NCI-H1105 treated with DMSO at 0.1 percent for 48 hours (cell line): ENCODE results near the gene DLG2.
"Not testable (repeated sequence)": the region's sequence is repeated elsewhere in the genome, so short reads cannot be mapped to it uniquely, and the experiment has no call there.

Experiments used
- DNase-seq: peaks from one replicate; lab custom pipeline; 2025; lab: John Stamatoyannopoulos, UW

Gene DLG2

DNA sequence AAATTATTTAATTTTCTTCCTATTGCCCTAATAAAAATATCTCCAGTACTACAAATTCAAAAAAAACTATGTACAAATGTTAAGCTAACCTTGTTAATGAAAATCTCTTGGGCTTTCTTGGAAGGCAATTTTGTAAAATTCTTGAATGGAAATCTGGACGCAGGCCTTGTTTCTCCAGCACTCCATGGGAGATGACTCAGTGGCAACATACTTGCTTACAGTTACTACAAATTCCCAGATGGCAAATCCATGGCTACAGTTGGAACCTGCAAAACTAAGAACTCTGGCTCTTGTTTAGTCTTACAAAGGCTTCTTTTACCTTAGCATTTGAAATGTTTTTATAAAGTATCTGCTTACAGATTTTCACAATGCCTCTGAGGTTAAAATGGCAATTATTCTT, 725.2 kb downstream of the DLG2 start:
- DNase-seq = no peak

DNA sequence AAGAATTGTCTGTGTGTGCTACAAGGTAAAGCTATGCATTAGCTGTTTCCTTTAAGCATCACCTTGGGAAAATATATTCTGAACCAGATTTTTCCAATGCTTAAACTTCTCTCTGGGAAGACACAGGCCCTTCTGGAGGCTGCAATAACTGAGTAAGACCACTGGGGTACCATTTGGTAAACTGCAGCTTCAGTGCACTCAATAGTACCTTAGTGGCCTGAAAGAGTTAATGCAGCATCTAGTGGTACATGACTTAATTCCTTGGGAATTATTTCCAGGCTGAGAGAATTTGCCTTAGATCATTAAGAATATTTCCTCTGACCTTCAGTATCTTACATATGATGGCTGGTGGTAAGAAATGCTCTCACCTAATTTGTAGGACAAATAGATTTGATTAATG, 727.4 kb downstream of the DLG2 start:
- no peak for DNase-seq

DNA sequence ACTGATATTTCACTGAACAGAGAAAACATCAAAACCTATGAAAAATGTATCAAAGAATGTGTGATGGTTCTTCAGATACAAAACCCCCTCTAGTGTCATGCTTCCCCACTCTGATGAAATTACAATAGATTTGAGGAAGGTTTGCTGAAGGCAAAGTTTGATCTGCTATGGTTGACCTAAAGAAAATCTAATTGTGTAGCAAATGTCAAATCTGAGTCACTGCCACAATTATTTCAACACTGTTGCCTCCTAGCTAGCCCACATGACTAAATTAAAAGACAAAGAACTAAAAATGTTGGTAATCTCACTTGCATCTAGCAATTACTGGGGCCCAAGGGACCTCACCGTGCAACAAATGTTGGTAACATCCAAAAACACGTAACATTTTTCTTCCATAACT, 728.0 kb downstream of the DLG2 start:
- no peak for DNase-seq

DNA sequence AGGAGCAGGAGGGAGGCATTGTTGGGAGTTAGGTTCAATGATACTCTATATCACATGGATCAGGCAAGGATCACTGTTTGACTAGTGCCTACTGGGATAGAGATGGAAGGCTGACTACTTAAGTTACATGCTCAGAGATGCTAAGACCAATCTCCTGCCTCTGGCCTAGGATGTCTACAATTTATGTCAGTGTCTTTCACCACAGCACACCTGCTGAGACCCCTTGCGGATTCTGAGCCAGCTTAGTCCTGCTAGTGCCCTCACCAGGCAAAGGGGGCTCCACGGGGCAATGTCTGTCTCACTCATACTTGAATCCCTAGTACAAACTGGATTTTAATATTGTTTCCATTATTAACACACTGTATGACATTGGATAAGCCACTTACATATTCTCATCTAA, 732.5 kb downstream of the DLG2 start:
- no peak for DNase-seq

DNA sequence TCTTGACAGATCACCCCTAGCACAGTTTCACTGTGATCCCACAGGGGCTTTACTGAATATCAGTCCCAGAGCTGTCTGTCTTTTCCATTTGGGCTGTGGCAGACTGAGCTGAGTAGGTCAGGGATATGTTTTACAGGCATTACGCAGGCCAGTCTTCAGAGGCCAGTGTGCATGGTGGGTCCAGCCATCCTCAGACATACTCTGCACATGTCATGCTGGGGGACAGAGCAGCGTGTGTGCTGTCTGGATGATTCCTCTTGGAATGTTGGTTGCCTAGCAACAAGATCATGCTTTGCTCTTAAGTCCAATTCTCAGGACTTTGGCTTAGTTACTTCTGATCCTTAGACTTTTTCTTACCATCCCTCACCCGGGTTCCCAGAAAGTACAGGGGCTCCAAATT, 736.5 kb downstream of the DLG2 start:
- no peak for DNase-seq

DNA sequence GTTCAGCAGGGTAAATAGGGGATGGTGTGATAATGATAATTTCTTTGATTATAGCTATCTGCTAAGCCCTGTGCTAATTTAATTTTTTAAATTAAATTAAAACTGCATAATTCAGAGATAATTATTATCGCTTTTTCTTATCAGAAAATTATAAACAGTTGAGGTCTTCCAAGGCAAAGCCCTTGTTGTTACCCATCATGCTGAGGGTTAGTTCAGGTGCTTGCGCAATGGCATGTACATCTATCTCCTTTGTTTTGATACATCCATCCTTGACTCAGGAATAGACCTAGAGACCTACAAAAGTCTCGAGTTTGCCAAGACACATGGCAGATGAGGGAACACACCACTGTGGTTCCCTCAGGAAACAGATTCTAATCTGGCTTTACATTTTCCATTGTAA, 737.6 kb downstream of the DLG2 start:
- DNase-seq = no peak

DNA sequence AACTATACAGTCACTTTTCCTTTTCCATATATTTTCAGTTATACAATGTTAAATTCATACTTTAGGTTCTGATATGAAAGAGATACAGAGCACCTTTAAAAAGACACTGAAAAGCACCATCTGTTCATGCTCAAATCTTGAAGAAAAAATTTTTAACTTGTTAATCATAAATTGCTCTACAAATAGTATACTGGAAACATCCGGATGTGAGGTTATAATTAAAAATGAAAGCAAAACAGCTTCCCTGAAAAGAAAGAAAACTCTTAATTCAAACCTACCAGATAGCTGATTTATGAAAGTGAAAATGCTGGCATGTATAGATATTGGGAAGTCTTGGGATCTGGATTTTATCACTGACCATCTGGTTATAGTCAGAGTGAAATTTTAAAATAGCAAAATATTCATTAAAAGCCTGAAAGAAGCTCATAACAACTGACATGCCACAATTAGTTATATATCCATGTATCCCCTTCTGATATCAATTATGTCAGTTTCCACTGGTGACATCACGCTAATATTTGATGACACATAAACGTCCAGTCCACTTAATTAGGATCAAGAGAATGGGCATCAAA, 740.0 kb downstream of the DLG2 start:
- DNase-seq = no peak

DNA sequence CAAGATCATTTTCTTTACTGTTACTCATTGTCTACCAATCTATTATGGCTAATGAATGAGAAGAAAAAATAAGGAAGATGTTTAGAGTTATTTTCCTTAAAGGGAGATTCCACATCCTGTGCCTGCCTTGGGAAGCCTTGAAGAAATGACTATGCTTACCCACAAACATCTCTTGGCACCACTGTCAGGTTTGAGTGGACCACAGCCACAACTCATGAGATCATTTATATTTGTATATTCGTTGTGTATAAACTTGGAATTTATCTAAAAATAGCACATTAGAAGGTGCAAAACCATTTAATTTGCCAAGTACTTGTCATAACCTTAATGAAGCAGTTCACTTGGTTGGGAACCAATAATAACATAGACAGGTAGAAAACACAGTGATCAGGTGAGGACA, 740.8 kb downstream of the DLG2 start:
- no peak for DNase-seq

DNA sequence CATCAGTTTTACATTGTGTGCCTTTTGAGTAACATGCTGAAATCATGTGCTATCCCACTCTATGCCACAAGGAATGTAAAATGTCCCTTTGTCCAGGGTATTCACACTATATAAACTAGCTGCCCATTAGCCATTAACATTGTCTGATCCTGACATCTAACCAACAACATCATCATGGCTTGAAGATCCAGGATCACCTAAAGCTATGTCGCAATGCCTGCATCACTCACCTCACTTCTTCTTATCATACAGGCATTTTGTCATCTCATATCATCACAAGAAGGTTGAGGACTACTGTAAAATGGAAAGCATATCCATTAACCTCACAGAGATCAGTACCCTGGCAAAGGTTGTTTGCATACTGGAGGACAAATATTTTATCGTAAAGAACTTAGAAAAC, 742.3 kb downstream of the DLG2 start:
- no peak for DNase-seq

DNA sequence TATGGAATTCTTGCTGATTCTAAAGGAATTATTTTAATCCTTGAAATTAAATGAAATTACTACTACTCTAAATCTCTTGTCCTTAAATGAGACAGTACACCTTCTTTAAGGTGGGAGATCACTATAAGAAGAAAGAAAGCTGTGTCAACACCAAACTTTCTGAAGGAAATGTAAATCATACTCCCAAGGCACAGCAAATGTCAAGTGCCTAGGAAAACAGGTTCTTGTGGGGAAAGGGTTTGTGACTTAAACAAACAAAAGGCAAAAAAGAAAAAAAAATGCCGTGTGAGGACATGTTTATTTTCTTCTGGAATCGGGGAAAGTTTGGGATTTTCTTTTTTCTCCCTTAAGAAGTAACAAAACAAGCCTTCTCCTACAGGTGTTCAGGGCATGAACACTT, 745.1 kb downstream of the DLG2 start:
- no peak for DNase-seq

DNA sequence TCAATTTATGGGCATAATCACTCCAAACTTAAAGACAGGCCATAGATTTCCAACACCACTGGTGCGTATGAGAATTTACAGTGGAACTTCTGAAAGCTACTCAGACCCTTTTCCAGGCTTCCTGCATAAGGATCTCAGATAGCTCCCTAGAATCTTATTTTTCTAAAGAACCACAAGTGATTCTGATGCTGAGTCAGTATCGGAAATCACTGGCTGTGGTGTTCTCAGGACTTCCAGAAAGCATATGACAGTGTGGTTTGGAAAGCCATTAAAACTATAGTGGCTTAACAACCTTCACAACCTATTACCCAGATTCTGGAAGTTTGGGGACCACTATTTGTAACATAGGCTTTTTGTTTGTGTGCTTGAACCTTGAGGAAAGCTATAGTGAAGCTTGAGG, 756.0 kb downstream of the DLG2 start:
- no peak for DNase-seq

DNA sequence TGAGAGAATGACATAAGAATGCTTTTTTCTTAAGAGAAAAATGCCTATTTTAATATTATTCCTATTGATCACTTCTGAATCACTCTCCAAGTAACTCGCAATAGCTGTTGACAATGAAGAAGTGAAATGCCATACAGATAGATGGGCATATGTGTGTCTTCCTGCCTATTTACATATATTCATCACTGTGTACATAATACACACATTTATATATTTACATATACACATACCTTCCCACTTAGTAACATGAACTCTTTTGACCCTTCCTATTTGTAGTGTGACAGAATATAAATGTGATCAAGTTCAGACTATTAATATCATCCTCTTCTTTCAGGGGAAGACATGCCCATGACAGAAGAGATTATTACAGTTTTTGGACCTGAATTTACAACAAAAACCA, 756.7 kb downstream of the DLG2 start:
- DNase-seq = no peak

DNA sequence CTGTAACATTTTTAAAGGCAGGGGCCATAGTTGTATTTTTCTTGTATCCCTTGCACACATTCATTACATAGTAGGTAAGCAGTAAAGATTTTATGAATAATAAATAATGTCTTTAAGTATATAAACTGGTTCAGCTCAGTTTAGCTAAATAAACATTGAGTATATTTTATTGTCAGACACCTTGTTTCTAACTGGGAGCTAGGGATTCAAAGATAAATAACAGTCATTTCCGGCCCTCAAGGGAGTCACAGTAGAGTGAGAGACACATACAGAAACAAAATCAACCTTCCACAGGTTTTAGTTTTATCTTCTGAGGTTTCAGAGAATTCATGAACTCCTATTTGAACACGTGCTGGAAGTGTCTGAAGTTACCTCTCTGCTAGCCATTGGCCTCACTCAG, 760.2 kb downstream of the DLG2 start:
- no peak for DNase-seq

DNA sequence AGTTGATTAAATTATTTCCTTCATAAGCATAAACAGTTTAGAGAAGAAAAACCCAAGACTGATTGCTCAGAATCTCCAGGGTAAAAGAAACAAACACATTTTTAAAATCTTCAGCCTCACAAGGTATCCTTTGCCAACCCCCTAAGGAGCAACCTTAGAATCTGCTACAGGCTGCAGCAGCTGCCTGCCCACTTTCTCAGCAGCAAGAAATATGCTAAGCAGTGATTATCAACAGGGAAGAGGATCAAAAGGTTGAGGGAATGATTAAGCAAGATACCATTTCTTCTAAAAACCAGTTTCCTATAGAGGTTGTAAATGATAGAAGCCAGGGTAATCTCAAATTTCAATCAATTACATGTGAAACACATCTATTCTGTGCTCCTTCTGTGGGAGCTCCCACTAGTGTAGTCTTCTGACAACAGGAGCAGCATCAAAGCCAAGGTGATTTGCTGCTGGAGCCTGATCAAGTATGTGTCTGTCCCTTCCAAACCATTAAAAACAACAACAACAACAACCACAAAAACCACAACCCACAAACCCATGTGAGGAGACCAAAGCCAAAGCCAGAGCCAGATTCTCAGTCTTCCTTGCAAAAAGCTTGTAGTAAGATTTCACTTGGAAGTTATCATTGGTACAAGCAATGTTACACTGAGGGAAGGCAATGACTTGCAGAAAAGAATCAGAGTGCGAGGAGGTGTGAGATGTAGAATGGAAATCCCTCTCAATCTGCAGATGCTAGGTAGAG, 761.2 kb downstream of the DLG2 start:
- DNase-seq = no peak

DNA sequence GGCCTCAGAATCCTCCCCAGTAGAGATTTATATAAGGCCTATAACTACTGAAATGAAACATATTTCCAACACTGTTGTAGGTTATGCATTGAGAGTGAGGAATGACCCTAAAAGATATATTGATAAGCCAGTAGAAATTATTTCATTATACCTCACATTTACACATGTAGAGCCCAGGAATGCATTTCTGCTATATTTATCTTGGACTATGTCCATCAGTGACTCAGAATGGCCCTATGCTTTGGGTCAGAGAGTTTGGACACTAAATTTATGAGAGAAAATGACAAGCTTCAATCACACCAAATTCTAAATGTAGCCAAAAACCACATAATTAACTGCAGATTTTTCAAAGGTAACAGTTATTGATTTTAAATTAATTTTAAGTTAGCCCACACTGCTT, 761.9 kb downstream of the DLG2 start:
- no peak for DNase-seq

DNA sequence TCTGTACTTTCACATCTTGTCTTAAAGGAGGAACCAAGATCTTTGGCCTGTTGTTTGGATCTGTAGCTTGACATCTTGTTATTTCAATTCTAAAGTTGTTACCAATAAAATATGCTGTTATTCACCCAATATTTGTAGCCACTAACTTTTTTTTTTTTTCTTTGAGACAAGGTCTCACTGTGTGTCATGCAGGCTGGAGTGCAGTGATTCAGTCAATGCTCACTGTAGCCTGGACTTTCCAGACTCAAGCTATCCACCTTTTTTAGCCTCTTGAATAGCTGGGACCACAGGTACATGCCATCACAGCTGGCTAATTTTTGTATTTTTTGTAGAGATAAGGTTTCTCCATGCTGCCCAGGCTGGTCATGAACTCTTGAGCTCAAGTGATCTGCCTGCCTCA, 769.4 kb downstream of the DLG2 start:
- no peak for DNase-seq

DNA sequence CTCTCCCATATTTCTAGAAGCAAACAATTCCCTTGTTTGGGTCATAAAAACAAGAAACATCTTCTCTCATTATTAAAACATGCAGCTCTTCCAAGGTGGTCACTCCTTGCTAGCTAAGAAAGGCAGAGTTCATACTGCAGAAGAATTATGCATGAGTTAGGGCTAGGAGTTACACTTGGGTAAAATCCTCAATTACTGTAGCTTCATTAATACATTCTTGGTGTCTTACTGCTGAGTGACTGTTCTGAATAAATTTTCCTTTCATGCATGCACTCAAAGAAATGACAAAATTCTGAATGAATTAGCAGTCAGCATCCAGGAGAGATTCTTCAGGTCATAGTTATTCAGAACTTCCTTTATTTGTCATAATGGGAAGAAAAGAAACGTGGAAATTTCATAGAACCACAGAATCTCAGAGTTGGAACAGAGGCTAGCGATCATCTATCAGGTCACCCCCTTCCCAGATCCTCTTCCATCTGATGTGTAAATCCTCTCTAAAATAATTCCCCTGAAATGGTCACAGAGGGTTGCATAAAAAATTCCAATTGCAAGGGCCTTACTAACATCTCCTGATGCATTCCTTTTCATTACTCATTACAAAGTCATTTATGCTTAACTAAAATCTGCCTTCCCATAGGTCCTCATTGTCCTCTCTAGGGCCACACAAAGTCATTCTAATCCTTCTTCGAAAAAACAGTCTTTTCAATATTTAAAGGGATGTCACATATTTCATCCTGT, 771.5 kb downstream of the DLG2 start:
- no peak for DNase-seq

DNA sequence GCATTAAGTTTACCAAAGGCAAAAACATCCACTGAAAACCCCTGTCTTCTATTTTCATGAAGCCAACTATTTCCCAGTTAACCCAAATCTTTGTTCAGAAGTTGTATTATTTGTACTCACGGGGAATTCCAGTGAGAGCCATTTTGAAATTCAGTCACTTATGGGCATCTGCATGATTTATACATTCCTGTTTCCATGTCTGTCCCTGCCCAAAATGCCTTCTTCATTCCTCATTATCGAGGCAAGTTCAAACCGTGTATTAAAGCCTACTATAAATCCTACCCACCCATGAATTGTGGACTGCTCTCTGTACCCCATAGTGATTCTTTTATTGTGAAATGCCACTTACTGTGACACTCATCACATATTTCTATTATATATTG, 772.7 kb downstream of the DLG2 start:
- DNase-seq = no peak

DNA sequence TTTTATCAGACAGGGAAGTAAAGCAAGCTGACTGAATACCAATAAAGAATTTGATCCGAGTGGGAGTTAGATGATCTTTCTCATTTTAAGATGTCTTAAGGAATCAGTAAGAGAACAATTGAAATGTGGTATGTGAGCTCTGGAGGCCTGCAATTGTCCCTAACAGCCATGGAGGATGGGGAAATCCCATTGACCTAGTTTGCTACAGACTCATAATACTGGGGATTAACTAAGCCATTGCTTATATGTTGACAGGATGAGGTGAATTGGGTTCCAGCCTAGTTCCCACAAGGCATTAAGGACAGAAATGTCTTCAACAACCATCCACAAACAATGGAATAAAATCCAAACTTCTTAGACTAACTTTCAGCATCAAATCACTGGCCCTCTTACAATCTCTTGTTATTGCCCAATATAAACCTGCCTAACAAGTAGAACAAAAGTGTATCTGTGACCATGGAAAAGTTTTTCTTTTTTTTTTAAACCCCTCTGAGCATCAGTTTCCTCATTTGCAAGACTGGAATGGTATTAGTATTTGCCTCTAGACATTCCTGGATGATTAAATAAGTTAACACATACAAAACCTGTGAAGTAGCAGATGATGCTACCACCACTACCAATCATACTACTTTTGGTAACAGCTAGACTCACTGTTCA, 773.2 kb downstream of the DLG2 start:
- no peak for DNase-seq

DNA sequence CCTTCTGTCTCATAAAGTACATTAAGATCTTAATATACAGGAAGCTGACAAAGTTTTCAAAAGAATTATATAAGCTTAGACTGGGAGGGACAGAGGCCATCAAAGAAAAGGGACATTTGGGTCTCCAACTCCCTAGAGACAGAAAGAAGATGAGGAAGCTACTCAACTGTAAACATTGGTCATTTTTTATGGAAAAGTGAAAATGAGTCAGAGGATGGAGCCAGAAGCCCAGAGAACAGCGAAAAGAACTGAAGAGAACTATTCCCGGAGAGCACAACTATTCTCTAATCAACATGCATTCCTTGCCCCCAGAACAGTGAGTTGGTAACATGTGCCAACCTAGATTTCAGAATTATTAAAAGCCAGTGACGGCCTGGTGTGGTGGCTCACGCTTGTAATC, 779.3 kb downstream of the DLG2 start:
- DNase-seq = no peak

DNA sequence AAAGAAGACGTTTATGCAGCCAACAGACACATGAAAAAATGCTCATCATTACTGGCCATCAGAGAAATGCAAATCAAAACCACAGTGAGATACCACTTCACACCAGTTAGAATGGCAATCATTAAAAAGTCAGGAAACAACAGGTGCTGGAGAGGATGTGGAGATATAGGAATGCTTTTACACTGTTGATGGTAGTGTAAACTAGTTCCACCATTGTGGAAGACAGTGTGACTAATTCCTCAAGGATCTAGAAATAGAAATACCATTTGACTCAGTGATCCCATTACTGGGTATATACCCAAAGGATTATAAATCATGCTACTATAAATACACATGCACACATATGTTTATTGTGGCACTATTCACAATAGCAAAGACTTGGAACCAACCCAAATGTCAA, 786.9 kb downstream of the DLG2 start:
- DNase-seq = not testable (repeated sequence)

DNA sequence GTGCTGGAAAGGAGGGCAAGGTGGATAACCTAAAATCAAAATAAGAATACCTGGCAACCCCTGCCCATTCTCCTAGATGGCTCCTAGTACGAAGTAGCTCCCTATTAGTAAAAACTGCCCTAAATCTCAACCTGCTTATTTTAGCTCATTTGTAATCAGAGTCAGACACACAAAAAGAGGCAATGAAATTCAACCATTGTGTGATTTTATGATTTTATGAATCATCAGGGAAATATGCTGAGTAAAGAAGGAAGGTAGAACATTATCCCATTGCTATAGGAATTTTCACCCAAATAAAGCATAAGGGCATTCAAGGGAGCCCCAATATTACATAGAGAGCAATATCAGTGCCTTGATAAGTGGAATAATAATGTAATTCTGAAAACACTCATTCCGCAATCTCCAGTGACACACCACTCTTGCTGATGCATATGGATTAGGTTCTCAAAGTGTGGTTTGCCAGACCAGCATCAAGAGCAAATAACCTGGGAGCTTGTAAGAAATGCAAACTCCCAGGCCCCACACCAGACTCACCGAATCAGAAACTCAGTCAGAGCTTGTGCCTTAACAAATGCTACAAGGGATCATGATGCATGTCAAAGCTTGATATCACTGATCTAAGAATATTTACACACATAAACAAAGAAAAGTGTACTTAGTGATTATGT, 789.6 kb downstream of the DLG2 start:
- no peak for DNase-seq

DNA sequence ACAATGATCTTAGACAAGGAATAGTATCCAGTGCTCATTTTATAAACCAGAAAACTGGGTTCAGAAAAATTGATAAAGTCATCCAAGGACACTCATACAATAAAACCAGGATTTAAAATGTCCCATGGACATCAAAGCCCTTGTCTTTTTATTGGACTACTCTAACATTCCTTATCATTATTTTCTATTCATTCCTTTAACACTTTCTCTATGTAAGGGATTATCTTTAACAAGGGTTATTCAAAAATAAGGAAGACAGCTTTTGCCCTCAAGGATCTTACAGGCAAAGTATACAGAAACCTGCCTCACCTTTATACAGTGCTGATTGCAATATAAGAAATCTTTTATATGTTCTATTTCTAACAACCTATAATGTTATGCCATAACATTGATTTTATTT, 790.8 kb downstream of the DLG2 start:
- no peak for DNase-seq
